SJCRH30 (cell line): ENCODE data around the gene PRSS50. TPM values are rescaled to one million over a fixed set of nuclear protein-coding genes. Genes with fewer than 3 reads are reported as not detected.
A peak's percentile ranks its signal among the peaks of the same experiment; 100 is the strongest.

ENCODE experiments used
- DNase-seq, 2 experiments: peaks; one replicate each; pipeline ENCODE4 v3.0.0-alpha.2; 2015 to 2020
- H3K27ac ChIP-seq: fragments of 250-450 bp; sonication (Bioruptor Pico); 2 replicates; pipeline ENCODE4 v1.5.1; 2020; ENCODE audit warnings: mild to moderate bottlenecking, moderate library complexity
- H3K27me3 ChIP-seq: fragments of 250-450 bp; sonication (Bioruptor Pico); 2 replicates; pipeline ENCODE4 v1.5.1; 2020; ENCODE audit warnings: mild to moderate bottlenecking, moderate library complexity
- H3K36me3 ChIP-seq: fragments of 250-450 bp; sonication (Bioruptor Pico); 2 replicates; pipeline ENCODE4 v1.5.1; 2020; ENCODE audit warnings: mild to moderate bottlenecking, moderate library complexity
- H3K4me1 ChIP-seq: fragments of 250-450 bp; sonication (Bioruptor Pico); 2 replicates; pipeline ENCODE4 v1.5.1; 2020; ENCODE audit warnings: mild to moderate bottlenecking, moderate library complexity
- H3K4me3 ChIP-seq: fragments of 250-450 bp; sonication (Bioruptor Pico); 2 replicates; pipeline ENCODE4 v1.5.1; 2020; ENCODE audit warnings: mild to moderate bottlenecking, moderate library complexity
- H3K9me3 ChIP-seq: fragments of 250-450 bp; sonication (Bioruptor Pico); replicated peaks from 2 replicates; pipeline ENCODE4 v1.5.1; 2020; ENCODE audit warnings: mild to moderate bottlenecking, moderate library complexity
- total RNA-seq: library from RNA; depleted of rRNA; stranded (reverse); fragments of >200 nt; shearing (Covaris generic); gene quantifications from 2 replicates; pipeline ENCODE4 v1.2.3, GENCODE V29; 2014; rRNA removed

Gene PRSS50
- total RNA-seq, 1 experiment from 2014 or later: not detected

GRCh38 chr3:46667657-46668056 lies 50.0 kb downstream of the PRSS50 start:
- no peaks in the 10 kb centered on the region for H3K9me3 ChIP-seq
- no peaks in the 10 kb centered on the region for H3K36me3 ChIP-seq
- no peak overlapping the region for H3K4me3 ChIP-seq
- H3K4me1 ChIP-seq: peaks cover 23% of the 10 kb centered on the region
- H3K27ac ChIP-seq: no peak overlapping the region
- no peaks in the 10 kb centered on the region for H3K27me3 ChIP-seq
- no peak for DNase-seq

GRCh38 chr3:46667061-46667621 lies 50.5 kb downstream of the PRSS50 start:
- Histone ChIP-seq H3K4me1 (peaks cover 28% of the 10 kb centered on the region), H3K36me3 (no peaks in the 10 kb centered on the region), H3K9me3 (no peaks in the 10 kb centered on the region), H3K4me3 (no peak overlapping the region), H3K27me3 (no peaks in the 10 kb centered on the region), H3K27ac (no peak overlapping the region)
- DNase-seq: peak; percentile 34 to 46

DNA sequence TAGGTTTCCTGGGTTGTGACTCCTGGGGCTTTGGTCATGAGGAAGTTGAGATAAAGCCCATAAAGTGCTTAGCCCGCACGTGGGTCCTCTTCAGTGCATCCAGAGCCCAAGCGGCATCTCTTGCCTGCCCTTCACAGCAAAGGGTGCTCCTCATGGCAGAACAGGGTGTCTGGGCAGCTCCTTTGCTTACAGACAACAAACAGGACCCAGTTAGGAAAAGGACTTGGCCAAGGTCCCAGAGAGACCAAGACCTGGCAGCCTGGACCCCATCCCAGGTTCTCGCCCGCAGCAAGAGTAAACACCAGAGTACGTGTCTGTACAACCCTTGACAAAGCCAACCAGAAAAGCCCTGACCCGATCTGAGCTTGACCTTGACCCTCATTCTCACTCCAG lies 51.2 kb downstream of the PRSS50 start:
- no peaks in the 10 kb centered on the region for H3K36me3 ChIP-seq
- no peak overlapping the region for H3K27ac ChIP-seq
- H3K4me1 ChIP-seq: peaks cover 35% of the 10 kb centered on the region
- H3K27me3 ChIP-seq: no peaks in the 10 kb centered on the region
- no peak overlapping the region for H3K4me3 ChIP-seq
- H3K9me3 ChIP-seq: no peaks in the 10 kb centered on the region
- DNase-seq: no peak

DNA sequence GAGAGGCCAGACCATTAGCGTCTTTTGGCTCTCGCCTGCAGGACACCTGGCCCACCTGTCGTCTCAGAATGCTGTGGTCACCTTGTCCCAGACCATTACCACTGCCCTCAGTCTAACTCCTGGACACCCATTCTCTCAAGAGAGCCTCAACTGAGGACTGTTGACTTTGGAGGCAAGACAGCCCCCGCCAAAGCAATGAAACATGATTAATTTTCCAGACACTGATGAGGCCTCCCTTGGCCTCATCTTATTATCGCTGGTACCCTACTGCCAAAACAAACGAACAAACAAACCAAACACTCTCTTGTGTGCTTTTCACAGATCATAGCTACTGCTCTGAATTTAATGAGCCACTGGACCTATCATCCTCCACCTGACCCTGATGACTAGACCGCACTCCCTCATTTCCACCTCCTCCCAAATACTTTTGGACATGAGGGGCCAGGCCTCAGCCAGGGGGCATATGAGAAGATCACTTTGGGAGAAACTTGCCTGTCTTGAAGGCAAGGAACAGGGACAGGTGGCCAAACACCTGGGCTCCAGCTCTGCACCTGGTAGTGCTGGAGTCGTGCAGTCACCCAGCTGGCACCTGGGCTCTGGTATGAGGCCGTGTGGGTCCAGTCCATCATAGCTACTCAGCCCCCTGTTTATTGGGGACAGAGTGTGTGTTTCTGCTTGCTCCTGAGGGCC lies 51.8 kb downstream of the PRSS50 start:
- H3K27ac ChIP-seq: no peak overlapping the region
- peaks cover 41% of the 10 kb centered on the region for H3K4me1 ChIP-seq
- H3K27me3 ChIP-seq: no peaks in the 10 kb centered on the region
- no peak overlapping the region for H3K4me3 ChIP-seq
- DNase-seq: no peak
- H3K9me3 ChIP-seq: no peaks in the 10 kb centered on the region
- no peaks in the 10 kb centered on the region for H3K36me3 ChIP-seq

GRCh38 chr3:46664971-46665762 lies 52.5 kb downstream of the PRSS50 start:
- DNase-seq: no peak
- Histone ChIP-seq H3K4me1 (peaks cover 44% of the 10 kb centered on the region), H3K27ac (no peak overlapping the region), H3K36me3 (no peaks in the 10 kb centered on the region), H3K27me3 (no peaks in the 10 kb centered on the region), H3K4me3 (no peak overlapping the region), H3K9me3 (no peaks in the 10 kb centered on the region)

GRCh38 chr3:46664188-46664970 lies 53.3 kb downstream of the PRSS50 start:
- H3K27ac ChIP-seq: peak overlapping the region; percentile 72; the same call in 1 of the 2 replicates
- H3K9me3 ChIP-seq: no peaks in the 10 kb centered on the region
- no peak overlapping the region for H3K4me3 ChIP-seq
- H3K27me3 ChIP-seq: no peaks in the 10 kb centered on the region
- no peak for DNase-seq
- peaks cover 47% of the 10 kb centered on the region for H3K4me1 ChIP-seq
- H3K36me3 ChIP-seq: no peaks in the 10 kb centered on the region

- peak overlapping the region; percentile 72 for H3K27ac ChIP-seq
- H3K36me3 ChIP-seq: no peaks in the 10 kb centered on the region
- no peak overlapping the region for H3K4me3 ChIP-seq
- peaks cover 53% of the 10 kb centered on the region for H3K4me1 ChIP-seq
- H3K27me3 ChIP-seq: no peaks in the 10 kb centered on the region
- peak; percentile 61 to 71 for DNase-seq
- no peaks in the 10 kb centered on the region for H3K9me3 ChIP-seq
These were observed 54.0 kb downstream of the PRSS50 start for GRCh38 chr3:46663591-46664135.

DNA sequence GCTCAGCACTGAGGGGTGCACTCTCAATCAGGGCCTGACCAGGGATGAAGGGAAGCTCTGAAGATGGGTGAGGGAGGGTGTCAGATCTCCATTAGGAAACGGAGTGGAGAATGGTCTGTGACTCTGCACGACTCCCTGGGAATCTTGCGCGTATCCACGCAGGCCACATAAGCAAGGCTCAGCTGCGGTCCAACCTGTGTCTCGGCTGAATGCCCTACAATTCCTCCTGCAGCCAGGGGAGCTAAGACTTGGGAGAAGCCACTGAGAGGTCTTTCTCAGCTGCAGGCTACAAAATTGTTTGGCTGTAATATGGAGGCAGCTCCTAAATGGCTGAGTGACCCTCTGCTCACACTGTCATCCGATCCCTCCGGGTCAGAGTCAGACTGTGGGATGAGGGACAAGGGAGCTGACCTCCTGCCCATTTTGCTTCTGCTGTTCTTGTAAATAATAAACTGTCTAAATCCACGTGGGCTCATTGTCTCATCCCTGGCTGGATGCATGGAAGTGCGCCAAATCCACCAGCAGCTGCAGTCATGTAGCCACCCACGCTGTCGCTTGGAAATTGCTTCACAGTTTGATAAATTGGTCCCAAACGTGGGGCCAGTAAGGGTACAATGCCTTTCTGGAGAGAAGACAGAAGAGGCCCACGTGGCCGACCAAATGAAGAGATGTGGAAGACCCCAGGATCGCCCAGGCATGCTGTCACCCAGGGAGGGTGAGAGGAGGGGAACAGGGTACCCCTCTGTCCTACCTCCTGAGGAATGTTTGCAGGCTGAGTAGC lies 54.7 kb downstream of the PRSS50 start:
- Histone ChIP-seq H3K4me3 (0 out of 2 replicates have a peak overlapping the region, but pooled peaks have one; percentile 8), H3K9me3 (no peaks in the 10 kb centered on the region), H3K27ac (peak overlapping the region; percentile 72), H3K4me1 (peaks cover 53% of the 10 kb centered on the region), H3K36me3 (no peaks in the 10 kb centered on the region), H3K27me3 (no peaks in the 10 kb centered on the region)
- DNase-seq: peak; percentile 80 to 86

Other genes starting within 250 kb of the PRSS50 start
- gene RTP3, start 219.9 kb downstream of the PRSS50 start, total RNA-seq: not detected in 2 replicates
- not detected in 2 replicates for gene LRRC2, start 151.6 kb downstream of the PRSS50 start, total RNA-seq
- not detected in 2 replicates for gene FAM240A, start 105.3 kb downstream of the PRSS50 start, total RNA-seq
- gene ALS2CL, start 24.2 kb downstream of the PRSS50 start, total RNA-seq: 6.5 and 9.4 TPM in 2 replicates
- gene TMIE, start 16.5 kb downstream of the PRSS50 start, total RNA-seq: 0.08 and 0.10 TPM in 2 replicates
- gene MYL3, start 145.6 kb upstream of the PRSS50 start, total RNA-seq: not detected in 2 replicates
- 6.6 and 6.7 TPM in 2 replicates for gene PTH1R, start 159.9 kb upstream of the PRSS50 start, total RNA-seq